Esophagus squamous epithelium (tissue), 4 donors: ENCODE measurements around the gene PLXNB1.

Experiments used
- POLR2A ChIP-seq, 4 donors: fragments of 450-650 bp; IDR thresholded peaks; one replicate each; pipeline ENCODE4 v1.6.1; 2017; ENCODE audit warnings: antibody characterized with exemption in 4 of 4, mild to moderate bottlenecking in 4 of 4, moderate library complexity in 3 of 4
- TF ChIP-seq, protein P1 (sequence below), 6 experiments: fragments of 450-650 bp in 4 of 6; fragments of 200-600 bp in 2 of 6; sonication (generic) in 2 of 6; IDR thresholded peaks; one replicate each; pipeline ENCODE4 v1.5.1; 2016 to 2019; ENCODE audit warnings: antibody characterized with exemption in 6 of 6, mild to moderate bottlenecking in 4 of 6, moderate library complexity in 4 of 6

DNA sequence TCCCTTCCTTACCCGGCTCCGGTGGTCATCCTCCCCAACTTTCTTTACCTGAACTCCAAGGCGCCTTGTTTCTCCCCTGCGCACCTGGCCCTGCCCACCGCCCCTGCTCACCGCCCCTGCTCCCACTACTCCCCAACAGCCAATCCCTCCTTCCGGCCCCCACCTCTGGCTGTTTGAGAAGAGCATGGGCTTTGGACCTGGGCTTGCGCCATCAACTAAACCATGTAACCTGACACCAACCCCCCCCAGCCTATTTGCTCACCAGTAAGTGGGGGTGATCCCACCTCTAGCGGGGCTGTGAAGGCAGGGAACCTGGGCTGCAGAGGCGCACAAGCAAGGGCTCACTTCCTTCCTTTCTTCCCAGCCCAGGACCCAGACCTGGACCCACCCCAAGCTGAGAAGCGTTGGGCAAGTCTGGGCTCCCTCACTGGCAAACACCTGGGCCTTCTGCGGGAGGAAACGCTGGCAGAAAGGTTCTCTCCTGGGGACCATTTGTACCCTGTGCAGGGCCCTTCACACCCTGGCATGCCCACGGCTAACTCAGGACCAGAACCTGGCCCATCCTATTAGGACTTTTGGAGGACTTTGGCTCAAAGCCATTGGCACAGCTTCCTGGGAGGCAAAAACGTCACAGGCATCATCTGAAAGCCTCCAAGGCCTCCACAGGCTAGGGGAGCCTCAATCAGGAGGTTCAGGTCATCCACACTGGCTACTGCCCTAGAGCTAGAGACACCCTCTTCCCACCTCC is at the start of gene PLXNB1:
- TF ChIP-seq, protein P1, sequence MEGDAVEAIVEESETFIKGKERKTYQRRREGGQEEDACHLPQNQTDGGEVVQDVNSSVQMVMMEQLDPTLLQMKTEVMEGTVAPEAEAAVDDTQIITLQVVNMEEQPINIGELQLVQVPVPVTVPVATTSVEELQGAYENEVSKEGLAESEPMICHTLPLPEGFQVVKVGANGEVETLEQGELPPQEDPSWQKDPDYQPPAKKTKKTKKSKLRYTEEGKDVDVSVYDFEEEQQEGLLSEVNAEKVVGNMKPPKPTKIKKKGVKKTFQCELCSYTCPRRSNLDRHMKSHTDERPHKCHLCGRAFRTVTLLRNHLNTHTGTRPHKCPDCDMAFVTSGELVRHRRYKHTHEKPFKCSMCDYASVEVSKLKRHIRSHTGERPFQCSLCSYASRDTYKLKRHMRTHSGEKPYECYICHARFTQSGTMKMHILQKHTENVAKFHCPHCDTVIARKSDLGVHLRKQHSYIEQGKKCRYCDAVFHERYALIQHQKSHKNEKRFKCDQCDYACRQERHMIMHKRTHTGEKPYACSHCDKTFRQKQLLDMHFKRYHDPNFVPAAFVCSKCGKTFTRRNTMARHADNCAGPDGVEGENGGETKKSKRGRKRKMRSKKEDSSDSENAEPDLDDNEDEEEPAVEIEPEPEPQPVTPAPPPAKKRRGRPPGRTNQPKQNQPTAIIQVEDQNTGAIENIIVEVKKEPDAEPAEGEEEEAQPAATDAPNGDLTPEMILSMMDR (IDR thresholded peaks at IDR 0.05) = no peak
- TF ChIP-seq POLR2A (IDR thresholded peaks at IDR 0.05) = peak in 1 of 4 donors; percentile 60
